Neural crest cell (in vitro differentiated cells): ENCODE measurements around the gene MYO5C. TPM values are rescaled to one million over a fixed set of nuclear protein-coding genes. Genes with fewer than 3 reads are reported as not detected.

Experiments
- DNase-seq: peaks from one replicate; pipeline ENCODE4 v3.0.0; 2021; ENCODE audit warnings: low read depth, mixed read lengths, low spot score
- H3K27ac Mint-ChIP-seq: one replicate; pipeline ENCODE4 v1.8.0; 2021; ENCODE audit warnings: mild to moderate bottlenecking, mixed read lengths; ENCODE audit not compliant: unreplicated experiment
- H3K27me3 Mint-ChIP-seq: 2 replicates; pipeline ENCODE4 v1.8.0; 2021; ENCODE audit warnings: low read depth, mild to moderate bottlenecking, mixed read lengths
- H3K36me3 Mint-ChIP-seq: 2 replicates; pipeline ENCODE4 v1.8.0; 2021; ENCODE audit warnings: low read depth, mild to moderate bottlenecking, mixed read lengths
- H3K4me1 Mint-ChIP-seq: 2 replicates; pipeline ENCODE4 v1.8.0; 2021; ENCODE audit warnings: mixed read lengths
- H3K4me3 Mint-ChIP-seq: one replicate; pipeline ENCODE4 v1.8.0; 2021; ENCODE audit warnings: mild to moderate bottlenecking, mixed read lengths
- H3K9me3 Mint-ChIP-seq: 2 replicates; pipeline ENCODE4 v1.8.0; 2021; ENCODE audit warnings: mixed read lengths
- CTCF ChIP-seq: fragments of 200-600 bp; sonication (generic); conservative IDR thresholded peaks from 2 replicates; pipeline ENCODE4 v1.5.0; 2021; ENCODE audit warnings: antibody characterized with exemption, mild to moderate bottlenecking
- total RNA-seq: library from RNA; stranded (reverse); gene quantifications from 2 replicates; pipeline ENCODE4 v1.2.1, GENCODE V29; 2021

The MYO5C gene
- total RNA-seq, 1 donor from 2014 or later: 7.7 TPM

DNA sequence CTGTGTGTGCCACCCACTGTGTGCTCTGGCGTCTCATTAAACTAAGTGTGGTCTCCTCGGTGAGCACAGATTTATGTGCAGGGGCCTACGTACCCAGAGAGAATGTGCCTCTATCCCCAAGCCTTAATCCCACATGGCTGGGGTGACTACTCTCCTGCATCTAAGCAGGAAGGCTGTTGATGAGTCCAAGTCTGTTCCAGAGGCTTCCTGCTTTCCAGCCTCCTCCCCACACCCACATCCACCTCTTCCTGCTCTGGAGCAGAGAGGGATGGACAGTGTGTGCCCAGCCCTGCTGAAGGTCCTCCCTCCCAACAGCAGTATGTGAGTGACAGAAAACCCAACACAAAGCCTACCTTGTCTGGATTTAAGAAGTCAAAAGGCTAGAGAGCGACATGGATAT is 144.3 kb downstream of the MYO5C start:
- H3K4me3 Mint-ChIP-seq: no peak overlapping the region
- TF ChIP-seq CTCF: no peak
- H3K27me3 Mint-ChIP-seq: no peaks in the 10 kb centered on the region
- H3K4me1 Mint-ChIP-seq: no peaks in the 10 kb centered on the region
- H3K36me3 Mint-ChIP-seq: peaks cover 3% of the 10 kb centered on the region
- H3K27ac Mint-ChIP-seq: no peak overlapping the region
- H3K9me3 Mint-ChIP-seq: no peaks in the 10 kb centered on the region
- no peak for DNase-seq

DNA sequence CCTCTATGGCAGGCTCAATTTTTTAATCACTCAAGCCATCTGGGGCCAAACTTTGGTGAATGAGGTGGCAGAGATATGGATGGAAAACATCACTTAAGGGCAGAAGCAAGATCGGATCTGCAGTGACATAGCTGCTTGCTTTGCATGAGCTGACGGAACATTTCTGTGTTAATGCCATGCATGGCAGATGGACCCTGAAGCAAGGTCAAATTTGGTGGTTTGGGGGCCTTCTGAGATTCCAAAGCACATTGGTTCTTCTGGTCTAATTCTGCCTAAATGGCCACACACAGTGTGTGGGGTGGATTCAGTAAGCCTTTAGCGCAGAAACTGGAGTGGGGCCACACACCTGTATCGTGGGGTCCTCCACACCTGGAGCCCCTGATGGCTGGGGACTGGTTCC is 144.7 kb downstream of the MYO5C start:
- DNase-seq: no peak
- no peaks in the 10 kb centered on the region for H3K9me3 Mint-ChIP-seq
- no peaks in the 10 kb centered on the region for H3K27me3 Mint-ChIP-seq

GRCh38 chr15:52150043-52150825 is 145.4 kb downstream of the MYO5C start:
- H3K4me3 Mint-ChIP-seq: no peak overlapping the region
- no peaks in the 10 kb centered on the region for H3K27me3 Mint-ChIP-seq
- TF ChIP-seq CTCF: no peak
- H3K4me1 Mint-ChIP-seq: no peaks in the 10 kb centered on the region
- no peak for DNase-seq
- H3K36me3 Mint-ChIP-seq: peaks cover 2% of the 10 kb centered on the region
- no peak overlapping the region for H3K27ac Mint-ChIP-seq
- no peaks in the 10 kb centered on the region for H3K9me3 Mint-ChIP-seq

More for the DNA sequence above, 144.7 kb downstream of the MYO5C start:
- no peak for TF ChIP-seq CTCF
- no peak overlapping the region for H3K27ac Mint-ChIP-seq
- no peak overlapping the region for H3K4me3 Mint-ChIP-seq
- peaks cover 2% of the 10 kb centered on the region for H3K36me3 Mint-ChIP-seq
- H3K4me1 Mint-ChIP-seq: no peaks in the 10 kb centered on the region

- Mint-ChIP-seq H3K36me3 (peaks cover 7% of the 10 kb centered on the region), H3K27ac (no peak overlapping the region), H3K27me3 (no peaks in the 10 kb centered on the region), H3K4me1 (no peaks in the 10 kb centered on the region), H3K4me3 (no peak overlapping the region), H3K9me3 (no peaks in the 10 kb centered on the region)
- no peak for DNase-seq
- TF ChIP-seq CTCF: no peak
These were observed 147.2 kb downstream of the MYO5C start for GRCh38 chr15:52148403-52148802.

- Mint-ChIP-seq H3K27ac (no peak overlapping the region), H3K4me1 (no peaks in the 10 kb centered on the region), H3K27me3 (no peaks in the 10 kb centered on the region), H3K4me3 (no peak overlapping the region), H3K9me3 (no peaks in the 10 kb centered on the region), H3K36me3 (peaks cover 7% of the 10 kb centered on the region)
- DNase-seq: no peak
- no peak for TF ChIP-seq CTCF
These were observed 148.8 kb downstream of the MYO5C start for GRCh38 chr15:52146776-52147175.
